DMS53 (cell line): ENCODE data around the gene SAMM50.

Experiments
- DNase-seq: peaks from one replicate; lab custom pipeline; 2025; lab: John Stamatoyannopoulos, UW

SAMM50 gene

DNA sequence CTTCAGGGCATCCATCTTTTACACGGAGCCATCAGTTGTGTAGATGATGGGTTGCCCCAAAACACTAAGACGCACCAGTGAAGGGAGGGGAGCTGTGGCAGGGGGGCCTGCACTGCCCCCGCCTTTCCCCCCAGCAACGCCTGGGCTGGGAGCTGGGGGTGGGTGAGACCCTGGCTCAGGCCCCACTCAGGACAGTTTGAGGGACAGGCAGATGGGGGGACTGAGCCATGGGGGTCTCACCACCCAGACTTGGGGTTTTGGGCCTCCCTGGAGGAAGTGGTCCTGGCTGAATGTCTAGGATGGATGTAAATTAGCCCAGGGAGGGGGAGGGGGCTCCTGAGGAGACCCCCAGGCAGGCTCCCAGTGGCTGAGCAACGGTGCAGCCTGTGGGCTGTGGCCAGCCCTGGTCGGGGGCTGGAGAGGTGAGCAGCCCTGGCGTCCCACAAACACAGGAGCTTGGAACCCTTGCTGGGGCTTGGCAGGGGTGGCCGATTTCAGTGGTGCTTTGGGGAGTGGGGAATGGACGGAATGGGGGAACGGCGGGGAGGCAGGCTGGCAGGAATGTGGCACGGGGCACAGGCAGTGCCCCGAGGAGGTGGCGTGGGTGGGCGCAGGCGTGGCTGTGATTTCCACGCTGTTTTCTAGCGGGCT lies 74.9 kb downstream of the SAMM50 start:
- DNase-seq: no peak

DNA sequence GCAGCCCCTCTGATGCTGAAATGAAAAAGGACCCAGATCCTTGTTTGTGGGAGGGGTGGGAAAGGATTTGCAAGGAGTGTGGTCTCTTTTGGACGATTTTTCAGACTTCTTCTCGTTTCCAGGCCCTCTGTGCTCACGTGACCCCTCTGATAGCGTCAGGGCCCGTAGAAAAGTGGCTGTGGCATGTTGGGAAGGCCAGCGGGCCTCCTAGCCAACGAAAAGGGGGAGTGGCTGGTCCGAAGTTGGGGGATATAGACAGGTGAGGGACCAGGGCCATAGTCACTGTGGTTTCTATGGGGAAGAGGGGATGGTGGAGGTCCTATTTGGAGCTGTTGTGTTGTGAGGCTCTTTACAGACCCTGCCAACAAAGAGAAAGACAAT lies 75.5 kb downstream of the SAMM50 start:
- DNase-seq: no peak

DNA sequence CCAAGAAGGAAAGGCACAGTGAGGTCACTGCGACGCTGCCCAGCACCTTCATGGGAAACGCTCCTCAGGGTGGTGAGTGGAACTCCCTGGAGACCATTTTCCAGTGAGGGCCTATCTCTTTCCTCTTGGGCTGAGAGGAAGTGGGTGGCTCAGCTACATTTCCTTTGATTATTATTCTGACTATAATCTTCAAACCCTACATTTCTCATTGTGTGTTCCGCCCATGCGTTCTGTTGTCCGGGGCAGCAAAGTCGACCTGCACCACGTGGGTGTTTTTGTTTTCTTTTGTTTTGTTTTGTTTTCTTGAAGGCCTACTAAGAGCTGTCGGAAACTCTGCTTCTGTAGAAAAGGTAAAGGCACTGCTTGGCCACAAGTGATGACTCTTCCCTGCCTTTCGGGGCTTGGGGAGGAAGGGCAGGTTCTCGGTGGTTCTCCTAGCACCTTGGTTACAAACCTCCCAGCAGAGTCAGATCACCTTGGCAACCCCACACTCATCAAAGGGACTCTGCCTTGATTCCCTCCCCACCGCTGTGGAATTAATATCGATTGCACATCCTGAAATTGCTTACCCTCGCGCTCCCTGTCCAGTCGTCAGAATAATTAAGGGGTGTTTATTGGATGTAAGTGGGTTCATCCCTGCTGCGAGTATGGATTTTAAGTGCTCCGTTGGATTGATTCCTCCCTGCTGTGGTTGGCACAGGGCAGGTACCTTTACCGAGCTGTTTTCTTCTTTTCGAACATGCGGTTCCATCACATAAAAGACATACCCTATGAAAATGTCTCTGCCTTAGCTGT lies 76.1 kb downstream of the SAMM50 start:
- no peak for DNase-seq

DNA sequence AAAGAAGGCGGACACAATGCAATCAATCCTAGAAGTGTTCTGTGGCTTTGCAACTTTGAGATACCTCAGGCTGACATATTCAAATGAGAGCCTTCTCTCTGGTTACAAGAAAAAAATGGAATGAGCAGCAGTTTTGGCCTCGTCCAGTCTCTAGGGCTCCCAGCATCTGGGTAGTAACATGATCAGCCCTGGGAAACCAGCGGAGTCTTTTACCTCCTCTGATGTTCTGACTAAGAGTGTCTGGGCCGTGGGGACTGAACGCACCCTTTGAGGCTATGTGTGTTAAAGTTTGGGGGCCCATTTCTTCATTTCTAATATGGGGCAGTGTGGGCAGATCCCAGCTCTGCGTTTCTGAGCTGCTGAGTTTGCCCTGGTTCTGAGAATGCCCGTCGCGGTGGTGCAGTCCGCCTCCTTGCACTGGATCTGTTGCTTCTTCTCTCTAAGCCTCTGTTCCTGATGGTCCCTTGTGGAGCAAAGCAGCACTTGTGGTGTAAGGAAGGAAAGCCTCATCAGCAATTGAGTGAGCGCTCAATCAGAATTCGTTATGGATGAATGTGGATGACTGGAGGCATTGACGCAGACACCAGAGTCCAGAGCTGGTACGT lies 77.0 kb downstream of the SAMM50 start:
- no peak for DNase-seq

DNA sequence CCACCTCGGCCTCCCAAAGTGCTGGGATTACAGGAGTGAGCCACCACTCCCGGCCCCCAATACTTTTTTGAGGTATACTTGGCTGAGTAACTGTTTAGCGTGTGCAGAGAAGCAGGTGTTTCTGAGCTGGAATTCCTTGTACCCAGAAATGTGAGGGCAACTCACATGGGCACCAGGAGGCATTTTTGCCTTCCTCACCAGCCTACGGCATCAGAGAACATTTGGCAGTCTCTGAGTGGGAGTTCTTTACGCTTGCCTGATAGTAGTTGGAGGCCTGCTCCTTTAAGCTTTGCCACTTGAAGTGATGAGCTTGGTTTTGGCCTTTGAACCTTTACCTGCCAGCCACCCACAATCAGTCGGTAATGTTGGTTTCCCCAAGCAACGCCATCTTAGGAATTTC lies 78.0 kb downstream of the SAMM50 start:
- no peak for DNase-seq

DNA sequence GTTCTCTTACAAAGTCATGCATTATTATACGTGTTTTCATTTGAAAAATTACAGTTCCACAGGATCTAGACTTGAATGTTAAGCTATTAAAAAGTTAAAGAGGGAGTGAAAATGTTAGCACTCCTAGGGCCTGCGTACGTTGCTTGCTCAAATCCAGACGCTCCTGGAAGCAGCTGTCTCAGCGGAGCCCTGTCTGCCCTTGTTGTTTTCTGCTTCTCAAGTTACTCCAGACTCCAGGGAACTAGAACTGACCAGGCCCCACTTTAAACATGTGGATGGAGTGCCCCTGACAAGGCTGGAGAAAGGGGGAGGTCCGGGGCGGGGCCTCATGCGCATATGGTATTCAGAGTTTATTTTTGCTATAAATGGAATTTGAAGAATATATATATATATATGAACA lies 78.5 kb downstream of the SAMM50 start:
- DNase-seq: no peak

DNA sequence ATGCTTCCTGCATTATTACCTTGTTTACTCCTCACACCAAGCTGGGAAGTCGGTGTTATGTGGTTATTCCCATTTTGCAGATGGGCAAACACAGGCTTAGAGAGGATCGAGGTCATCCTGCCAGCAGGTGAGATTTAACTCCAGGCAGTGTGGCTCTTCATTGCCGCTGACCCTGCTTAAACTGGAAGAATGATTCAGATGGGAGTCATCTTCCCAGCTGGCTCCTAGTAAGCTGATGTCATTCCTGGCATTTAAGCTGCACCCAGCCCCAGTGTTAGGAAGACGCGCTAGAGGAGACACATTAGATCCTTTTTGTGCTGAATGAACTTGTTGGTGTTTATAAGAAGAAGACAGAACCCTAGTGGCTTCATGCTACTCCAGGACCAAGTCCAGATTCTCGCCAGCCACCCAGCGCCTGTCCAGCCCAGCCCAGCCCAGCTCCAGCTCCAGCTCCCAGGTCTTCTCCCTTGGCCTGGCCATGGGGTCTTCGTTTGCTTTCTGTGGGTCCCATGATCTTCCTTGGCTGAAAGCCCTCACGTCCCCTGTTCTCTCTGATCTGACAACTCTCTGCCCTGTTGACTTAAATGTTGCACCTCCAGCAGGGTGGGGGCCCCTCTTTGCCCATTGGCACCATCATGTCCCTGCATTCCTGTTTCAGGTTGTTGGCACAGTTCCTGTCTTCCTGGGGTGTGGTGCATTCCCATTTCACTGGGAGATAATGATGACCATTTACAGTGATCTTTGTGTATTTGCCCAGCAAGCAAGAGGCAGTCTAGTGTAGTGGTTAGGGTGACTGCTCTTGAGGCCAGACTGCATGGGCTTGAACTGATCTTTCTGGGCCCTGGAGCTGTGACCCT lies 82.5 kb downstream of the SAMM50 start:
- peak; percentile 71 for DNase-seq

DNA sequence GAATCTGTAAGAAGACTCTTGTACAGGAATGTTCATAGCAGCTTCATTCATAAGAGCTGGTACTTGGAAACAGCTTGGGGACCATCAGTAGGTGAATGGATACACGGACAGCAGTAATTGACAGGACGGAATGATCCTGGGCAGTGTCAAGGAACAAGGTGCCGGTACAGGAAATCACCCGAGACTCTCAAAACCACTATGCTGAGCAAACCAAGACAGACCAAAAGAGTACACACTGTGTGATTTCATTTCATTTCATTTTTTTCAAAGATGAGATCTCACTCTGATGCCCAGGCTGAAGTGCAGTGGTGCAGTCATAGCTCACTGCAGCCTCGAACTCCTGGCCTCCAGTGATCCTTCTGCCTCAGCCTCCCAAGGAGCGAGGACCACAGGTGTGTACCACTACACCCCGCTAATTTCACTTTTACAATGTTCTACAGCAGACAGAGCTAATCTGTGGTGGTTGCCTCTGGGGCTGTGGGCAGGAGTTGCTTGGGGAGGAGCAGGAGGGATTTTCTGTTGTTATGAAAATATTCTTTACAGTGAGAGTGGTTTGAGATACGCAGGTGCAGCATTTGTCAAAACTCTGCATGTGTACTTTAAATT lies 84.4 kb downstream of the SAMM50 start:
- DNase-seq: no peak

DNA sequence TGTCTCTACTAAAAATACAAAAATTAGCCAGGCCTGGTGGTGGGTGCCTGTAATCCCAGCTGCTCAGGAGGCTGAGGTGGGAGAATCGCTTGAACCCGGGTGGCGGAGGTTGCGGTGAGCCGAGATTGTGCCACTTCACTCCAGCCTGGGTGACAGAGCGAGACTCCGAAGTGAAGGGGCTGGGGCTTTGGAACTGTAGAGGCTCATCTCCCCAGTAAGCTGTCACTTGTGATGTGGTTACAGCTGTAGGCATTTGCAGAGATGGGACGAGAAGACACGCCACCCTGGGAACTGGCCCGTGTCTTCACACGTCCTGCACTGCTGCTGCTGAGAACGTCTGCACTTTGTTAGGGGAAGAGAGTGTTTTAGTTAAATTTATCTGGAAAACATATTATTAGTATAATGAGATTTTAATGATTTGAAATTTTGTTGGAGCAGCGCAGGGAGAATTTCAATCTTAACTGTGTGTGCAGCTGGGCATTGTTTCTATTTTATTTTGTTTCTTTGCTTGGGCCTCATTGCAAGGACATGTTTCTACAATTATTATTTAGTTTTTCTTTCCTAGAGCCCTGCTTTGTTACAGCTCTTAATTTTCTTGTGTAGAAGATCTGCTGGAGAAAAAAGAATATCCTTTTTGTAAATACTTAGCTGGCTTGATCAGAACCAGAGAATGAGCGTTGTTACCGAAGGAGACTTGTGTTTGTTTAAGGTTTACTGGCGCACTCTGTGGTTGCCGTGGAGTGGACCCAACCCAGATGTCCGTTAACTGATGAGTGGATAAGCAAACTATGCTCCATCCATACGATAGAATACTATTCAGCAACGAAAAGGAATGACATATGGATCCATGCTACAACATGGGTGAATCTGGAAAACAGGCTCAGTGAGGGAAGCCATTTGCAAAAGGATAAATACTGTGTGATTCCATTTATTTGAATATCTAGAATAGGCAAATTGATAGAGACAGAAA lies 87.3 kb downstream of the SAMM50 start:
- DNase-seq: peak; percentile 33

DNA sequence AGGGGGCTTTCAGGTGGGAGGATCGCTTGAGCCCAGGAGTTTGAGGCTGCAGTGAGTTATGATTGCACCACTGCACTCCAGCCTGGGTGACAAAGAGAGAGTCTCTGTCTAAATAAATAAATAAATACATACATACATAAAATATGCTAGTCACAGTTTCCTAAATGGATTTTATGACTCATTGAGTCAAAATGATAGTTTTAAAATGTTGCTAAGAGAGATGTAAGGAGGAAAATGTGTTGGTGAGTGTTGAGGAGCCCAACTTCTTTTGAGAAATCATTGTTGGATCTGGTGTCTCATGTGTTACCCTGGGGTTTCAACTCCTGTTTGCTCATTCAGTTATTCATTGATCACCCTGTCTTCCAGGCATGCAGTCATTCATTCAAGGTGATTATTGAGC lies 89.9 kb downstream of the SAMM50 start:
- no peak for DNase-seq
